Stimulated activated CD4-positive, alpha-beta T cell treated with anti-CD3 and anti-CD28 coated beads, Interleukin-1b, Interleukin-23, amount 100 ng/mL, for 4 hours (primary cell): Measurements from ENCODE around the gene TBX5.

ENCODE experiments used
- DNase-seq, 2 donors: peaks; one replicate each; pipeline ENCODE4 v3.0.0-alpha.2; 2020; ENCODE audit warnings: low read depth in 2 of 2

Gene TBX5

GRCh38 chr12:114431902-114432301 lies 26.0 kb upstream of the TBX5 start:
- DNase-seq: no peak

- no peak for DNase-seq
These were observed 24.4 kb upstream of the TBX5 start for GRCh38 chr12:114430306-114430705.

- no peak for DNase-seq
These were observed 19.2 kb upstream of the TBX5 start for GRCh38 chr12:114425031-114425626.

GRCh38 chr12:114420944-114421335 lies 15.0 kb upstream of the TBX5 start:
- DNase-seq: no peak

- no peak for DNase-seq
These were observed 14.4 kb upstream of the TBX5 start for GRCh38 chr12:114420182-114420943.

GRCh38 chr12:114416028-114416427 lies 10.1 kb upstream of the TBX5 start:
- DNase-seq: no peak

GRCh38 chr12:114415525-114415868 lies 9.6 kb upstream of the TBX5 start:
- no peak for DNase-seq

GRCh38 chr12:114414866-114415524 lies 9.1 kb upstream of the TBX5 start:
- DNase-seq: no peak

- no peak for DNase-seq
These were observed 8.3 kb upstream of the TBX5 start for GRCh38 chr12:114414031-114414865.

GRCh38 chr12:114412825-114413749 lies 7.1 kb upstream of the TBX5 start:
- DNase-seq: no peak

- DNase-seq: no peak
These were observed 6.4 kb upstream of the TBX5 start for GRCh38 chr12:114412307-114412706.

- DNase-seq: no peak
These were observed 5.3 kb upstream of the TBX5 start for GRCh38 chr12:114411071-114411837.

- no peak for DNase-seq
These were observed 4.1 kb upstream of the TBX5 start for GRCh38 chr12:114409852-114410600.

- no peak for DNase-seq
These were observed 3.2 kb upstream of the TBX5 start for GRCh38 chr12:114408886-114409851.

GRCh38 chr12:114408471-114408885 lies 2.5 kb upstream of the TBX5 start:
- no peak for DNase-seq

GRCh38 chr12:114407842-114408411 lies 2.0 kb upstream of the TBX5 start:
- no peak for DNase-seq

- no peak for DNase-seq
These were observed 1.3 kb upstream of the TBX5 start for GRCh38 chr12:114406984-114407841.
